BLaER1 treated with 17β-estradiol and CSF1 and Interleukin-3, amounts not matched to agents 10 nM and 100 nM (cell line): Measurements from ENCODE around the gene ANO5.
"Not testable (repeated sequence)": the region's sequence is repeated elsewhere in the genome, so short reads cannot be mapped to it uniquely, and the experiment has no call there.

Source experiments
- H3K27ac ChIP-seq, 11 experiments: shearing (Covaris generic); formaldehyde crosslinking; 2 replicates each; pipeline ENCODE4 v1.8.1; 2022
- H3K27me3 ChIP-seq, 11 experiments: shearing (Covaris generic); formaldehyde crosslinking; 2 replicates each; pipeline ENCODE4 v1.8.1; 2022
- H3K36me3 ChIP-seq, 11 experiments: shearing (Covaris generic); formaldehyde crosslinking; 2 replicates each; pipeline ENCODE4 v1.8.1; 2022
- H3K4me1 ChIP-seq, 10 experiments: shearing (Covaris generic); formaldehyde crosslinking; 2 replicates each; pipeline ENCODE4 v1.8.1; 2022
- H3K4me2 ChIP-seq, 11 experiments: shearing (Covaris generic); formaldehyde crosslinking; 2 replicates each; pipeline ENCODE4 v1.8.1; 2022
- H3K4me3 ChIP-seq, 10 experiments: shearing (Covaris generic); formaldehyde crosslinking; 2 replicates each; pipeline ENCODE4 v1.8.1; 2022
- H3K9ac ChIP-seq, 11 experiments: shearing (Covaris generic); formaldehyde crosslinking; 2 replicates each; pipeline ENCODE4 v1.8.1; 2022
- H3K9me3 ChIP-seq, 11 experiments: shearing (Covaris generic); formaldehyde crosslinking; replicated peaks in 1 of 11; 2 replicates each; pipeline ENCODE4 v1.8.1; 2022
- H4K20me1 ChIP-seq, 11 experiments: shearing (Covaris generic); formaldehyde crosslinking; 2 replicates each; pipeline ENCODE4 v1.8.1; 2022
- Cebpa-rat ChIP-seq, 11 experiments: shearing (Covaris generic); IDR thresholded peaks; 2 replicates each; pipeline ENCODE4 v1.8.1; 2022

The ANO5 gene

DNA sequence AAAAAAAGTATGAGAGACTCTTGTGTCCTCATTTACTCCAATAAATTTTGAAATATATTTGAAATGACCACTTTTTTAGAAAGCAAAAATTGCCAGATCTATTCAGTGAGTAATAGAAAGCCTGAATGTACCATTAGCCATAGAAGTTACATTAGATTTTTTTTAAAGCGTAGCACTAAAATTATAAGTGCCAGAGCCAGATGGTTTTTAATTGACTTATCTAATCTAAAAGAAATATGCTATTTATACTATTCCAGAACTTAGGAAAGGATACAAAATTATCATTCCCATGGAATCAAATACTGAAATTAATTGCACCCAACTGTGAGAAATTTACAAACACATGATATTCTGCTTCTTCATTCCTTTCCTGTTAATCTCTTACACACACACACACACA, 80.9 kb downstream of the ANO5 start:
- H3K4me1 ChIP-seq = peaks cover 0 to 25% (median 10%) of the 10 kb centered on the region in 10 experiments; a peak in 11 of 20 replicates
- no peak overlapping the region for H3K9ac ChIP-seq
- TF ChIP-seq Cebpa-rat (IDR thresholded peaks at IDR 0.05) = no peak
- H3K4me3 ChIP-seq = no peak overlapping the region
- H4K20me1 ChIP-seq = no peaks in the 10 kb centered on the region
- H3K27ac ChIP-seq = no peak overlapping the region
- H3K9me3 ChIP-seq = no peaks in the 10 kb centered on the region
- H3K36me3 ChIP-seq = peaks cover 0 to 14% (median 0%) of the 10 kb centered on the region in 11 experiments; a peak in 2 of 22 replicates
- no peaks in the 10 kb centered on the region for H3K27me3 ChIP-seq
- no peak overlapping the region for H3K4me2 ChIP-seq

DNA sequence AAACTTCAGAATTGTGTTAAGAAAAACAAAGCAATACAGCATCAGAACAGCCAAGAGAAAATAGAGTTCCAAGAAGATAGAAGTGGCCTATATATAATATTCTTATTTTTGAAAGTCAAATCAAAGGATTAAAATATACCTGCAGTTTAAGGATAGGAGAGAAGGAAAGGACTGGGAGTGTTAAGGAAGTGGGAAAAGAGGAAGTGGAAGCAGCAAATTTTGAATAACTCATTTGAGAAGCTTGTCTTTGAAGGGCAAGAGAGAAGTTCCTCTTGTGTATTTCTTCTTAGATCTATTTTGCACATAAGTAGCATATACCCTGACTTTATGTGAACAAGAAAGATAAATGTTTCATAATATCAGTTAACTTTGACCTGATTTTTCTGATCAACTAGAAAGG, 82.7 kb downstream of the ANO5 start:
- H3K27me3 ChIP-seq = no peaks in the 10 kb centered on the region
- H3K9ac ChIP-seq = no peak overlapping the region
- H3K4me2 ChIP-seq = peak overlapping the region in 1 of 11 experiments; percentile 12; a peak in 1 of 22 replicates
- no peak overlapping the region for H3K4me3 ChIP-seq
- H3K27ac ChIP-seq = no peak overlapping the region
- H3K36me3 ChIP-seq = peaks cover 0 to 23% (median 0%) of the 10 kb centered on the region in 11 experiments; a peak in 4 of 22 replicates
- no peak for TF ChIP-seq Cebpa-rat (IDR thresholded peaks at IDR 0.05)
- H4K20me1 ChIP-seq = no peaks in the 10 kb centered on the region
- H3K4me1 ChIP-seq = peaks cover 0 to 25% (median 7%) of the 10 kb centered on the region in 10 experiments; a peak in 11 of 20 replicates
- H3K9me3 ChIP-seq = no peaks in the 10 kb centered on the region

DNA sequence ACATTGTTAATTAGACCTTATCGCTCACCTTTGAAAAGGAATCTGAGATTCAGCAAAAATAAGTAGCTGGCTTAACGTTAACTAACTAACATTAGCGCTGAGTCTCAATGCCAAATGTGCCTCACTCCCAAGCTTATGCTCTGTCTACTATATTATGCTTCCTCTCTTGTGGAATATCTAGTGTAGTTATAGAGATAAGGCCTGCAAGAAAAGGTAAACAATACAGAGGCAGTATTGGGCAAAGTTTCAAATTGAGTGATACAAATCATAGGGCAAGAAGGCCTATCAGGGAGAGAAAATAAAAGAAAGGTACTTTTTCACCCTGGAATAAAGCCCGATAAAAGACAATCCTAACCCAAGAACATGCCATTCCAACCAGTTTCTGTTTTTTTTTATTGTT, 83.7 kb downstream of the ANO5 start:
- Histone ChIP-seq H3K9me3 (no peaks in the 10 kb centered on the region), H3K4me2 (peak overlapping the region in 2 of 11 experiments; percentile 2 to 12; a peak in 1 of 22 replicates)

DNA sequence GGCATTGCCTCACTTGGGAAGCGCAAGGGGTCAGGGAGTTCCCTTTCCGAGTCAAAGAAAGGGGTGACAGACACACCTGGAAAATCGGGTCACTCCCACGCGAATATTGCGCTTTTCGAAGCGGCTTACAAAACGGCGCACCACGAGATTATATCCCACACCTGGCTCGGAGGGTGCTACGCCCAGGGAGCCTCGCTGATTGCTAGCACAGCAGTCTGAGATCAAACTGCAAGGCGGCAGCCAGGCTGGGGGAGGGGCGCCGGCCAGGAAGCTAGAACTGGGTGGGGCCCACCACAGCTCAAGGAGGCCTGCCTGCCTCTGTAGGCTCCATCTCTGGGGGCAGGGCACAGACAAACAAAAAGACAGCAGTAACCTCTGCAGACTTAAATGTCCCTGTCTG, 92.1 kb downstream of the ANO5 start:
- not testable (repeated sequence) for H4K20me1 ChIP-seq, H3K27ac ChIP-seq, H3K27me3 ChIP-seq, H3K4me3 ChIP-seq, H3K4me2 ChIP-seq, H3K4me1 ChIP-seq, H3K9ac ChIP-seq
- peaks cover 0 to 19% (median 6%) of the 10 kb centered on the region in 11 experiments; a peak in 9 of 22 replicates for H3K9me3 ChIP-seq
- peaks cover 0 to 22% (median 0%) of the 10 kb centered on the region in 11 experiments; a peak in 3 of 22 replicates for H3K36me3 ChIP-seq

More for the DNA sequence above, 83.7 kb downstream of the ANO5 start:
- no peak overlapping the region for H3K4me3 ChIP-seq
- H4K20me1 ChIP-seq = no peaks in the 10 kb centered on the region
- peaks cover 0 to 25% (median 0%) of the 10 kb centered on the region in 10 experiments; a peak in 5 of 20 replicates for H3K4me1 ChIP-seq
- no peaks in the 10 kb centered on the region for H3K27me3 ChIP-seq
- no peak overlapping the region for H3K9ac ChIP-seq
- TF ChIP-seq Cebpa-rat (IDR thresholded peaks at IDR 0.05) = no peak
- peaks cover 0 to 17% (median 0%) of the 10 kb centered on the region in 11 experiments; a peak in 4 of 22 replicates for H3K36me3 ChIP-seq
- H3K27ac ChIP-seq = no peak overlapping the region

DNA sequence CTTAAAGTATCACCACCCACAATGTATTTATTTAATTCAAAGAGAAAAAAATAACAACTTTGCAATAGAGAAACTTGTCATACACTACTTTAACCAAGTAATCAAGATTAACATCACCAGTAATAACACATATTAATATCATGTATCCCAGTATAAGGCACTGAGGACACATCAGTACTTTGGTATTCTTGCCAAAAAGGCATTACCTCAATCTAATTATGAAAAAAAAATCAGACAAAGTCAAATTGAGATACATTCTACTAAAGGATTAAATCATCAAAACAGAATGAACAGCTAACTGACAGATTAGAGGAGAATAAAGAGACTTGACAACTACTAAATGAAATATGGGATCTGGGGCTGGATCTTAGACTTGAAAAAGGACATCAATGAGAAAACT, 109.5 kb downstream of the ANO5 start:
- H3K9ac ChIP-seq = no peak overlapping the region
- no peaks in the 10 kb centered on the region for H3K4me1 ChIP-seq
- no peaks in the 10 kb centered on the region for H3K9me3 ChIP-seq
- TF ChIP-seq Cebpa-rat (IDR thresholded peaks at IDR 0.05) = no peak
- no peak overlapping the region for H3K27ac ChIP-seq
- no peaks in the 10 kb centered on the region for H3K36me3 ChIP-seq
- H3K4me3 ChIP-seq = no peak overlapping the region
- no peak overlapping the region for H3K4me2 ChIP-seq
- no peaks in the 10 kb centered on the region for H4K20me1 ChIP-seq
- H3K27me3 ChIP-seq = no peaks in the 10 kb centered on the region

DNA sequence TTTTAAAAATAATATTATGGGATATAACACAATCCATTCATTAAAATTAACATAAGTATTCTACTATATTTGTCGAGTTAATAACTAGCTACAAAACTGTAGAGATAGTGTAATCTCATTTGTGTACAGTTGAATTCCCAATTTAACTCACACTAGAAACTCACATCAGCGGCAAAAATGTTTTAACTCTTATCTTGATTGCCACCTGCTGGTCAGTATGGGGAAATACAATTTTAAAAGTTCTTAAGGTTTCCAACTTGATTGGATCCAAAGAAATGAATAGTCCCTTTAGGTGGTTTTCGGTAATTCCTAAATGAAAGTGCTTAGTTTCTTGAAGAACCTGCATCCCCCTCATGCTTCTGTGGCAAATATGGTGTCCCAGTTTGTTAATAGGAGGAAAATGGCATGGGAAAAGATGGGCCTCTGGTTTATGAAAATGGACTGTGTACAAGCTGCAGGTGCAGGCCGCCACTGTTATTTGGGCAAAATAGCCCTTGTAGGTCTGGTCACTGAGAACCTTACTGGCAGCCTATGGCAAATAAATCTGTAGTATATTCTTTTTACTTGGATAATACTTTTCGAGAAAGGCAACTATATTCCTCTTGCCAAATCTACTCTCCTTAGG, 111.6 kb downstream of the ANO5 start:
- Histone ChIP-seq H3K4me2 (no peak overlapping the region), H3K9me3 (no peaks in the 10 kb centered on the region), H3K36me3 (no peaks in the 10 kb centered on the region), H3K4me1 (no peaks in the 10 kb centered on the region), H4K20me1 (no peaks in the 10 kb centered on the region), H3K4me3 (no peak overlapping the region), H3K27me3 (no peaks in the 10 kb centered on the region), H3K9ac (no peak overlapping the region), H3K27ac (no peak overlapping the region)
- no peak for TF ChIP-seq Cebpa-rat (IDR thresholded peaks at IDR 0.05)

DNA sequence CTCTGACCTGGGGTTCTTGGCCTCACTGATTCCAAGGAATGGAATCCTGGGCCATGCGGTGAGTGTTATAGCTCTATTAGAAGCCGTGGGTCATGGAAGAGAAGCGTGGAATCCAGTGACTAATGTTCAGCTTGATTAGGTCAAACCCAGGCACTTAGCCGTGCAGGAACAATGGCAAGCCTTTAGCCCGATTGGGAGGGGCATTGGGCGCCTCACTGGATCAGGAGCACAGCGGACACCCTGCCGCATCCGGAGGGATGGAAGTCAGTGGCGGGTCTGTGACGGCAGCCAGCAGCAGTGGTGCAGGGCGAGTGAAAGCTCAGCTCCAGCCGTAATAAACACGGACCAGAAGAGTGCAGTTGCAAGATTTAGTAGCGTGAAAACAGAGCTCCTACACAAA, 124.8 kb downstream of the ANO5 start:
- Histone ChIP-seq H3K9ac (no peak overlapping the region), H4K20me1 (no peaks in the 10 kb centered on the region), H3K4me3 (no peak overlapping the region), H3K27me3 (no peaks in the 10 kb centered on the region), H3K4me1 (peaks cover 0 to 2% (median 0%) of the 10 kb centered on the region in 10 experiments; a peak in 3 of 20 replicates), H3K4me2 (no peak overlapping the region), H3K36me3 (no peaks in the 10 kb centered on the region), H3K9me3 (no peaks in the 10 kb centered on the region), H3K27ac (no peak overlapping the region)
- TF ChIP-seq Cebpa-rat (IDR thresholded peaks at IDR 0.05) = no peak

DNA sequence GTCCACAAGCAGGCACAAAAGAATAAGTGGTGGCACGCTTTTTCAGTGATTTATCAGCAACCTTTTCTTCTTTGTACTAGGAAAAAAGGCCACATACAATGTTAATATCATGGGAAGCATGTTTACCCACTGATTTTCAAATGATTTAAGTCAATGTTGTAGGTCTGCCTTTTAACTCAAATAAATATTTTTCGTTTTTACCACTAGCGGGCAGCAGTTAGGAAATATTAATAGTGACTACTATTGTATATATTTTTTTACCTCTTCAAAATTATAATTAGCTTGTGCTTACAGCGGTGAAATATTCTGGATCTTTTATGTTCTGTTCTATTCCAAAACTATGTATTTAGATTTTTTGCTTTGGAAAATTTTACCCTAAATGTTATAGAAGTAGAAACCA, 138.9 kb downstream of the ANO5 start:
- H3K27ac ChIP-seq = no peak overlapping the region
- H3K4me3 ChIP-seq = no peak overlapping the region
- H4K20me1 ChIP-seq = no peaks in the 10 kb centered on the region
- H3K4me1 ChIP-seq = no peaks in the 10 kb centered on the region
- H3K9ac ChIP-seq = no peak overlapping the region
- no peak overlapping the region for H3K4me2 ChIP-seq
- no peaks in the 10 kb centered on the region for H3K9me3 ChIP-seq
- no peaks in the 10 kb centered on the region for H3K27me3 ChIP-seq
- no peaks in the 10 kb centered on the region for H3K36me3 ChIP-seq
- no peak for TF ChIP-seq Cebpa-rat (IDR thresholded peaks at IDR 0.05)
